Measurements from ENCODE around the gene GHR.

GHR gene

GRCh38 chr5:42606464-42606869 lies 183.2 kb downstream of the GHR start:
- no peak for FAIRE-seq

- no peak for FAIRE-seq
Observed at GRCh38 chr5:42611437-42611836, 188.2 kb downstream of the GHR start.

- no peak for FAIRE-seq
Observed at GRCh38 chr5:42612750-42613366, 189.6 kb downstream of the GHR start.

GRCh38 chr5:42614509-42614908 lies 191.3 kb downstream of the GHR start:
- FAIRE-seq: no peak

- no peak for FAIRE-seq
Observed at GRCh38 chr5:42620579-42621216, 197.5 kb downstream of the GHR start.

- no peak for FAIRE-seq
Observed at GRCh38 chr5:42621242-42621641, 198.0 kb downstream of the GHR start.

GRCh38 chr5:42621662-42622061 lies 198.4 kb downstream of the GHR start:
- FAIRE-seq: no peak

GRCh38 chr5:42624912-42625311 lies 201.7 kb downstream of the GHR start:
- no peak for FAIRE-seq

GRCh38 chr5:42626462-42626861 lies 203.2 kb downstream of the GHR start:
- no peak for FAIRE-seq

GRCh38 chr5:42628821-42629220 lies 205.6 kb downstream of the GHR start:
- FAIRE-seq: no peak

GRCh38 chr5:42629284-42629683 lies 206.0 kb downstream of the GHR start:
- FAIRE-seq: no peak

GRCh38 chr5:42631241-42631640 lies 208.0 kb downstream of the GHR start:
- FAIRE-seq: no peak

GRCh38 chr5:42632354-42632900 lies 209.2 kb downstream of the GHR start:
- no peak for FAIRE-seq

GRCh38 chr5:42634575-42634974 lies 211.3 kb downstream of the GHR start:
- FAIRE-seq: no peak

- FAIRE-seq: no peak
Observed at GRCh38 chr5:42636425-42636824, 213.2 kb downstream of the GHR start.

- no peak for FAIRE-seq
Observed at GRCh38 chr5:42636946-42637345, 213.7 kb downstream of the GHR start.

- FAIRE-seq: no peak
Observed at GRCh38 chr5:42638972-42639371, 215.7 kb downstream of the GHR start.

GRCh38 chr5:42640835-42641234 lies 217.6 kb downstream of the GHR start:
- no peak for FAIRE-seq

- FAIRE-seq: no peak
Observed at GRCh38 chr5:42641336-42642005, 218.2 kb downstream of the GHR start.

GRCh38 chr5:42642006-42642405 lies 218.8 kb downstream of the GHR start:
- no peak for FAIRE-seq

GRCh38 chr5:42643360-42643759 lies 220.1 kb downstream of the GHR start:
- FAIRE-seq: no peak

GRCh38 chr5:42645138-42645537 lies 221.9 kb downstream of the GHR start:
- FAIRE-seq: no peak

GRCh38 chr5:42648036-42648435 lies 224.8 kb downstream of the GHR start:
- FAIRE-seq: no peak

- FAIRE-seq: no peak
Observed at GRCh38 chr5:42648915-42649314, 225.7 kb downstream of the GHR start.
